ENCODE results near the gene SOCS1. TPM values are rescaled to one million over a fixed set of nuclear protein-coding genes. Genes with fewer than 3 reads are reported as not detected.

The SOCS1 gene
- total RNA-seq, 4 donors from 2014 or later: 3.8 to 11.1 (median 6.1) TPM

- Histone ChIP-seq H3K27me3 (peaks cover 0 to 27% (median 0%) of the 10 kb centered on the region in 4 donors), H3K9me3 (peaks cover 0 to 32% (median 24%) of the 10 kb centered on the region in 4 donors), H3K36me3 (no peaks in the 10 kb centered on the region), H3K4me3 (no peak overlapping the region), H3K4me1 (no peaks in the 10 kb centered on the region), H3K27ac (replicated peaks in 1 of 4) (no peak overlapping the region)
- no peak for DNase-seq (ENCODE audit: extremely low spot score)
- WGBS: 96% methylated on average over 7 of the region's 7 CpGs
- TF ChIP-seq EP300 (IDR thresholded peaks at IDR 0.05): no peak
- TF ChIP-seq CTCF (IDR thresholded peaks at IDR 0.05): no peak
- TF ChIP-seq POLR2AphosphoS5 (IDR thresholded peaks at IDR 0.05): no peak
- TF ChIP-seq POLR2A (IDR thresholded peaks at IDR 0.05; ENCODE audit: low read depth): no peak
- intact Hi-C loops (cut with DNase I): no loop called here
Measured at GRCh38 chr16:11213799-11214198, 42.2 kb downstream of the SOCS1 start.

- no peak for DNase-seq (ENCODE audit: extremely low spot score)
- no peak for TF ChIP-seq POLR2A (IDR thresholded peaks at IDR 0.05; ENCODE audit: low read depth)
- TF ChIP-seq POLR2AphosphoS5 (IDR thresholded peaks at IDR 0.05): no peak
- TF ChIP-seq CTCF (IDR thresholded peaks at IDR 0.05): no peak
- no peak for TF ChIP-seq EP300 (IDR thresholded peaks at IDR 0.05)
- H3K4me3 ChIP-seq: no peak overlapping the region
- no peaks in the 10 kb centered on the region for H3K36me3 ChIP-seq
- no peaks in the 10 kb centered on the region for H3K4me1 ChIP-seq
- H3K27ac ChIP-seq (replicated peaks in 1 of 4): no peak overlapping the region
- peaks cover 0 to 27% (median 0%) of the 10 kb centered on the region in 4 donors for H3K27me3 ChIP-seq
- H3K9me3 ChIP-seq: peaks cover 0 to 28% (median 20%) of the 10 kb centered on the region in 4 donors
- WGBS: no CpG with 5 or more reads among the region's 5 CpGs
- intact Hi-C loops (cut with DNase I): no loop called here
Measured at GRCh38 chr16:11213373-11213772, 42.6 kb downstream of the SOCS1 start.

- WGBS: 94% methylated on average over 12 of the region's 16 CpGs
- Histone ChIP-seq H3K36me3 (no peaks in the 10 kb centered on the region), H3K4me3 (no peak overlapping the region), H3K27ac (replicated peaks in 1 of 4) (no peak overlapping the region), H3K4me1 (no peaks in the 10 kb centered on the region), H3K27me3 (peaks cover 0 to 27% (median 0%) of the 10 kb centered on the region in 4 donors), H3K9me3 (peaks cover 0 to 26% (median 17%) of the 10 kb centered on the region in 4 donors)
- TF ChIP-seq CTCF (IDR thresholded peaks at IDR 0.05): no peak
- no peak for TF ChIP-seq POLR2A (IDR thresholded peaks at IDR 0.05; ENCODE audit: low read depth)
- TF ChIP-seq POLR2AphosphoS5 (IDR thresholded peaks at IDR 0.05): no peak
- TF ChIP-seq EP300 (IDR thresholded peaks at IDR 0.05): no peak
- intact Hi-C loops (cut with DNase I): no loop called here
- DNase-seq (ENCODE audit: extremely low spot score): no peak
Measured at GRCh38 chr16:11212798-11213196, 43.2 kb downstream of the SOCS1 start.

- Histone ChIP-seq H3K27me3 (peaks cover 0 to 27% (median 0%) of the 10 kb centered on the region in 4 donors), H3K4me3 (no peak overlapping the region), H3K27ac (replicated peaks in 1 of 4) (no peak overlapping the region), H3K9me3 (peaks cover 0 to 31% (median 20%) of the 10 kb centered on the region in 4 donors), H3K36me3 (no peaks in the 10 kb centered on the region), H3K4me1 (no peaks in the 10 kb centered on the region)
- no peak for DNase-seq (ENCODE audit: extremely low spot score)
- TF ChIP-seq POLR2A (IDR thresholded peaks at IDR 0.05; ENCODE audit: low read depth) (no peak), POLR2AphosphoS5 (IDR thresholded peaks at IDR 0.05) (no peak), EP300 (IDR thresholded peaks at IDR 0.05) (no peak), CTCF (IDR thresholded peaks at IDR 0.05) (no peak)
- WGBS: 77% methylated on average over 16 of the region's 16 CpGs
- intact Hi-C loops (cut with DNase I): no loop called here
Measured at GRCh38 chr16:11211977-11212797, 43.8 kb downstream of the SOCS1 start.
